ENCODE measurements around the gene PTPN7. TPM values are rescaled to one million over a fixed set of nuclear protein-coding genes. Genes with fewer than 3 reads are reported as not detected.

Gene PTPN7
- polyA plus RNA-seq, 1 of the 3 experiments (the other 2 are of a cell fraction), result not detected

GRCh38 chr1:202154766-202155477, 5.5 kb downstream of the PTPN7 start:
- 0 out of 2 replicates have a peak overlapping the region, but pooled peaks have one; percentile 33 for H3K4me2 ChIP-seq
- DNase-seq, result peak; percentile 62

GRCh38 chr1:202154148-202154765, 6.1 kb downstream of the PTPN7 start:
- Histone ChIP-seq H3K27ac (ENCODE audit: low read depth in 2 of 2, low read length in 1 of 2) (peak overlapping the region in 1 of 2 experiments; percentile 77; a peak in 2 of 4 replicates), H3K79me2 (ENCODE audit: insufficient read depth) (no peaks in the 10 kb centered on the region), H3K9ac (no peak overlapping the region), H3K4me1 (ENCODE audit: control insufficient read depth in 1 of 2, insufficient read depth in 2 of 2, low read depth in 1 of 2, low read length in 1 of 2) (peaks cover 9 to 20% of the 10 kb centered on the region in 2 experiments; a peak in 1 of 4 replicates), H3K9me2 (no peaks in the 10 kb centered on the region), H2AFZ (ENCODE audit: low read depth) (no peak overlapping the region), H4K20me1 (ENCODE audit: insufficient read depth) (no peaks in the 10 kb centered on the region), H3K36me3 (replicated peaks in 1 of 2; ENCODE audit: control insufficient read depth in 1 of 2, insufficient read depth in 2 of 2, low read length in 1 of 2) (no peaks in the 10 kb centered on the region), H3K4me3 (ENCODE audit: low read depth in 2 of 2, low read length in 1 of 2) (no peak overlapping the region), H3K27me3 (ENCODE audit: insufficient read depth) (no peaks in the 10 kb centered on the region), H3K4me2 (no peak overlapping the region), H3F3A (replicated peaks; ENCODE audit: insufficient read depth) (peaks cover 9% of the 10 kb centered on the region), H3K9me3 (no peaks in the 10 kb centered on the region)
- POLR2A ChIA-PET, result interaction anchor here (0.6 kb wide), 1 partner anchor 9 kb away, joined by 3 read pairs; no protein-coding TSS in a partner anchor
- no peak for DNase-seq
- CTCF ChIA-PET, result interaction anchor here (0.6 to 3.2 kb wide), 20 partner anchors 7 to 361 kb away, joined by 3 to 20 read pairs (median 6); partner anchors contain the start of gene LGR6
- TF ChIP-seq EP300 (IDR thresholded peaks at IDR 0.05; ENCODE audit: borderline replicate concordance in 1 of 2, low read depth in 1 of 2, low read length in 1 of 2) (no peak), RCOR1 (IDR thresholded peaks at IDR 0.05; ENCODE audit: low read length) (no peak), CTCF (IDR thresholded peaks at IDR 0.05) (no peak), MEF2A (IDR thresholded peaks at IDR 0.05; ENCODE audit: borderline replicate concordance, low read depth) (no peak), MXI1 (IDR thresholded peaks at IDR 0.05; ENCODE audit: low read depth, low read length) (no peak), TCF12 (IDR thresholded peaks at IDR 0.05) (no peak), CHD2 (IDR thresholded peaks at IDR 0.05; ENCODE audit: low read length, partially characterized antibody) (no peak), FOSL2 (IDR thresholded peaks at IDR 0.05; ENCODE audit: borderline replicate concordance, low read depth) (no peak), REST (IDR thresholded peaks at IDR 0.05; ENCODE audit: low read depth, low read length) (no peak), MAX (IDR thresholded peaks at IDR 0.05; ENCODE audit: low read depth) (no peak)
- 88% methylated on average over 7 of the region's 10 CpGs for WGBS (ENCODE audit: low lambda C conversion rate)

More at GRCh38 chr1:202154766-202155477, 5.5 kb downstream of the PTPN7 start:
- H3K79me2 ChIP-seq (ENCODE audit: insufficient read depth), result no peaks in the 10 kb centered on the region
- H3F3A ChIP-seq (replicated peaks; ENCODE audit: insufficient read depth), result peaks cover 7% of the 10 kb centered on the region
- no peaks in the 10 kb centered on the region for H3K9me3 ChIP-seq
- H3K4me3 ChIP-seq (ENCODE audit: low read depth in 2 of 2, low read length in 1 of 2), result no peak overlapping the region
- ChIA-PET CTCF (interaction anchor here (0.6 to 3.2 kb wide), 22 partner anchors 8 to 1545 kb away, joined by 3 to 20 read pairs (median 6); partner anchors contain the start of gene LGR6), POLR2A (no interaction called here)
- H3K27me3 ChIP-seq (ENCODE audit: insufficient read depth), result no peaks in the 10 kb centered on the region
- H3K27ac ChIP-seq (ENCODE audit: low read depth in 2 of 2, low read length in 1 of 2), result peak overlapping the region in 1 of 2 experiments; percentile 77; a peak in 2 of 4 replicates
- no peaks in the 10 kb centered on the region for H4K20me1 ChIP-seq (ENCODE audit: insufficient read depth)
- H3K9ac ChIP-seq, result no peak overlapping the region
- no peak overlapping the region for H2AFZ ChIP-seq (ENCODE audit: low read depth)
- no peaks in the 10 kb centered on the region for H3K36me3 ChIP-seq (replicated peaks in 1 of 2; ENCODE audit: control insufficient read depth in 1 of 2, insufficient read depth in 2 of 2, low read length in 1 of 2)
- 38% methylated on average over 11 of the region's 11 CpGs for WGBS (ENCODE audit: low lambda C conversion rate)
- peaks cover 9 to 25% of the 10 kb centered on the region in 2 experiments; a peak in 1 of 4 replicates for H3K4me1 ChIP-seq (ENCODE audit: control insufficient read depth in 1 of 2, insufficient read depth in 2 of 2, low read depth in 1 of 2, low read length in 1 of 2)
- TF ChIP-seq RAD21 (IDR thresholded peaks at IDR 0.05; ENCODE audit: low read length), result peak; percentile 57
- peak; percentile 56 for TF ChIP-seq CTCF (IDR thresholded peaks at IDR 0.05)
- no peak for TF ChIP-seq TAF1 (IDR thresholded peaks at IDR 0.05; ENCODE audit: borderline replicate concordance, low read depth, low read length)
- no peak for TF ChIP-seq RFX5 (IDR thresholded peaks at IDR 0.05; ENCODE audit: low read length)
- TF ChIP-seq MXI1 (IDR thresholded peaks at IDR 0.05; ENCODE audit: low read depth, low read length), result 0 out of 2 replicates have a peak, but pooled peaks have one; percentile 41
- TF ChIP-seq SMC3 (IDR thresholded peaks at IDR 0.05; ENCODE audit: low read depth, low read length), result no peak
- no peaks in the 10 kb centered on the region for H3K9me2 ChIP-seq
